GM23338 (cell line): ENCODE results near the gene FUT2. TPM values are rescaled to one million over a fixed set of nuclear protein-coding genes. Genes with fewer than 3 reads are reported as not detected.

ENCODE experiments used
- polyA plus RNA-seq: library from polyadenylated mRNA; unstranded; fragments of >200 nt; fragmentation: Nextera tagmentation; extraction: Ambion mirVana; gene quantifications from 2 replicates; pipeline ENCODE4 v1.2.1, GENCODE V29; 2016
- total RNA-seq: library from RNA; depleted of rRNA; stranded (reverse); fragments of >200 nt; shearing (Covaris generic); gene quantifications from 2 replicates; pipeline ENCODE4 v1.2.3, GENCODE V29; 2014; rRNA removed

FUT2 gene
- total and polyA plus RNA-seq, 2 experiments from 2014 or later, result 5.0 to 5.6 TPM

Other genes with a start within 250 kb of the FUT2 start
- gene GRWD1, start 250.0 kb upstream of the FUT2 start, total RNA-seq, result 58.0 and 64.6 TPM in 2 replicates
- gene GRWD1, start 250.0 kb upstream of the FUT2 start, polyA plus RNA-seq, result 23.2 and 25.8 TPM in 2 replicates
- gene KCNJ14, start 240.4 kb upstream of the FUT2 start, total RNA-seq, result 0.94 and 1.2 TPM in 2 replicates
- gene KCNJ14, start 240.4 kb upstream of the FUT2 start, polyA plus RNA-seq, result 0.73 and 0.81 TPM in 2 replicates
- gene CYTH2, start 226.6 kb upstream of the FUT2 start, total RNA-seq, result 42.6 and 60.4 TPM in 2 replicates
- gene CYTH2, start 226.6 kb upstream of the FUT2 start, polyA plus RNA-seq, result 38.8 and 41.1 TPM in 2 replicates
- gene LMTK3, start 184.1 kb upstream of the FUT2 start, total RNA-seq, result 5.7 and 11.8 TPM in 2 replicates
- 1.6 and 2.0 TPM in 2 replicates for gene LMTK3, start 184.1 kb upstream of the FUT2 start, polyA plus RNA-seq
- 1.3 TPM in 1 of 2 replicates, not detected in the other for gene SULT2B1, start 143.8 kb upstream of the FUT2 start, total RNA-seq
- gene SULT2B1, start 143.8 kb upstream of the FUT2 start, polyA plus RNA-seq, result 2.3 and 2.5 TPM in 2 replicates
- gene SPACA4, start 89.2 kb upstream of the FUT2 start, total RNA-seq, result not detected in 2 replicates
- gene SPACA4, start 89.2 kb upstream of the FUT2 start, polyA plus RNA-seq, result not detected in 2 replicates
- gene FAM83E, start 80.9 kb upstream of the FUT2 start, total RNA-seq, result 2.3 and 4.5 TPM in 2 replicates
- gene FAM83E, start 80.9 kb upstream of the FUT2 start, polyA plus RNA-seq, result 0.90 and 1.0 TPM in 2 replicates
- 1,660 and 1,898 TPM in 2 replicates for gene RPL18, start 76.8 kb upstream of the FUT2 start, total RNA-seq
- gene RPL18, start 76.8 kb upstream of the FUT2 start, polyA plus RNA-seq, result 2,011 and 2,172 TPM in 2 replicates
- gene SPHK2, start 76.5 kb upstream of the FUT2 start, total RNA-seq, result 39.8 and 50.3 TPM in 2 replicates
- gene SPHK2, start 76.5 kb upstream of the FUT2 start, polyA plus RNA-seq, result 18.3 TPM in 2 replicates
- gene DBP, start 58.6 kb upstream of the FUT2 start, total RNA-seq, result 5.7 and 5.9 TPM in 2 replicates
- gene DBP, start 58.6 kb upstream of the FUT2 start, polyA plus RNA-seq, result 5.0 and 6.3 TPM in 2 replicates
- gene CA11, start 49.8 kb upstream of the FUT2 start, total RNA-seq, result 8.8 and 9.8 TPM in 2 replicates
- 29.7 and 38.8 TPM in 2 replicates for gene CA11, start 49.8 kb upstream of the FUT2 start, polyA plus RNA-seq
- gene NTN5, start 23.0 kb upstream of the FUT2 start, total RNA-seq, result 0.82 and 0.94 TPM in 2 replicates
- gene NTN5, start 23.0 kb upstream of the FUT2 start, polyA plus RNA-seq, result 0.38 and 0.52 TPM in 2 replicates
- 0.39 and 1.9 TPM in 2 replicates for gene MAMSTR, start 23.8 kb downstream of the FUT2 start, total RNA-seq
- gene MAMSTR, start 23.8 kb downstream of the FUT2 start, polyA plus RNA-seq, result 2.0 and 2.5 TPM in 2 replicates
- 14.8 and 18.0 TPM in 2 replicates for gene RASIP1, start 44.6 kb downstream of the FUT2 start, total RNA-seq
- 9.2 and 11.2 TPM in 2 replicates for gene RASIP1, start 44.6 kb downstream of the FUT2 start, polyA plus RNA-seq
- 1.7 and 3.5 TPM in 2 replicates for gene IZUMO1, start 50.9 kb downstream of the FUT2 start, total RNA-seq
- 1.2 and 1.3 TPM in 2 replicates for gene IZUMO1, start 50.9 kb downstream of the FUT2 start, polyA plus RNA-seq
- 20.3 and 20.8 TPM in 2 replicates for gene FUT1, start 56.7 kb downstream of the FUT2 start, total RNA-seq
- 4.4 and 4.7 TPM in 2 replicates for gene FUT1, start 56.7 kb downstream of the FUT2 start, polyA plus RNA-seq
- gene FGF21, start 59.6 kb downstream of the FUT2 start, total RNA-seq, result 1.3 TPM in 1 of 2 replicates, not detected in the other
- gene FGF21, start 59.6 kb downstream of the FUT2 start, polyA plus RNA-seq, result 0.78 and 1.1 TPM in 2 replicates
- gene BCAT2, start 115.1 kb downstream of the FUT2 start, total RNA-seq, result 30.6 and 53.5 TPM in 2 replicates
- 30.4 and 35.8 TPM in 2 replicates for gene BCAT2, start 115.1 kb downstream of the FUT2 start, polyA plus RNA-seq
- gene HSD17B14, start 140.5 kb downstream of the FUT2 start, total RNA-seq, result 5.0 and 8.4 TPM in 2 replicates
- gene HSD17B14, start 140.5 kb downstream of the FUT2 start, polyA plus RNA-seq, result 11.6 and 11.7 TPM in 2 replicates
- gene PLEKHA4, start 172.6 kb downstream of the FUT2 start, total RNA-seq, result 12.3 and 15.1 TPM in 2 replicates
- 10.9 and 12.2 TPM in 2 replicates for gene PLEKHA4, start 172.6 kb downstream of the FUT2 start, polyA plus RNA-seq
- 14.5 and 15.8 TPM in 2 replicates for gene PPP1R15A, start 176.4 kb downstream of the FUT2 start, total RNA-seq
- 14.0 and 14.4 TPM in 2 replicates for gene PPP1R15A, start 176.4 kb downstream of the FUT2 start, polyA plus RNA-seq
- gene TULP2, start 202.8 kb downstream of the FUT2 start, total RNA-seq, result 0.12 and 0.42 TPM in 2 replicates
- gene TULP2, start 202.8 kb downstream of the FUT2 start, polyA plus RNA-seq, result 1.1 and 1.9 TPM in 2 replicates
- 142 and 163 TPM in 2 replicates for gene NUCB1, start 204.3 kb downstream of the FUT2 start, total RNA-seq
- 57.1 and 64.9 TPM in 2 replicates for gene NUCB1, start 204.3 kb downstream of the FUT2 start, polyA plus RNA-seq
- gene DHDH, start 237.7 kb downstream of the FUT2 start, total RNA-seq, result 0.69 and 0.78 TPM in 2 replicates
- 4.7 and 8.4 TPM in 2 replicates for gene DHDH, start 237.7 kb downstream of the FUT2 start, polyA plus RNA-seq